CD4-positive, alpha-beta T cell treated with Interleukin-15 for 4 hours (primary cell): ENCODE results near the gene ARFRP1.
A peak's percentile ranks its signal among the peaks of the same experiment; 100 is the strongest.
"Not testable (repeated sequence)": the region's sequence is repeated elsewhere in the genome, so short reads cannot be mapped to it uniquely, and the experiment has no call there.

Source experiments
- DNase-seq: peaks from one replicate; pipeline ENCODE4 v3.0.0-alpha.2; 2020; ENCODE audit warnings: low spot score

Gene ARFRP1

DNA sequence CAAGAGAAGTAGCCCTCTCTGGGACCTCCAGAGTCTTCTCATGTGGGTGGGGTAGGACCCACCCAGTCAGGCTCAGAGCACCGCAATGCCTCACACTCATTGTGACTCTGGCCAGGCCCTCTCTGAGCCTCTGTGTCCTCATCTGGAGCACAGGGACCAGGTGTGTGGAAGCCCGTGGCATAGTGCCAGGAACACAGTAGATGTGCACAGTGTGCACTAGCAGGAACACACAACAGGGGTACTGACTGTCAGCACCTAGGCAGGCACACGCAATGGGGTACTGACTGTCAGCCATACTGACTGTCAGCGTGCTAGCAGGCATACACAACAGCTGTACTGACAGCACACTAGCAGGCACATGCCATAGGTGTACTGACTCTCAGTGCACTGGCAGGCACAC, 52.5 kb downstream of the ARFRP1 start:
- no peak for DNase-seq

DNA sequence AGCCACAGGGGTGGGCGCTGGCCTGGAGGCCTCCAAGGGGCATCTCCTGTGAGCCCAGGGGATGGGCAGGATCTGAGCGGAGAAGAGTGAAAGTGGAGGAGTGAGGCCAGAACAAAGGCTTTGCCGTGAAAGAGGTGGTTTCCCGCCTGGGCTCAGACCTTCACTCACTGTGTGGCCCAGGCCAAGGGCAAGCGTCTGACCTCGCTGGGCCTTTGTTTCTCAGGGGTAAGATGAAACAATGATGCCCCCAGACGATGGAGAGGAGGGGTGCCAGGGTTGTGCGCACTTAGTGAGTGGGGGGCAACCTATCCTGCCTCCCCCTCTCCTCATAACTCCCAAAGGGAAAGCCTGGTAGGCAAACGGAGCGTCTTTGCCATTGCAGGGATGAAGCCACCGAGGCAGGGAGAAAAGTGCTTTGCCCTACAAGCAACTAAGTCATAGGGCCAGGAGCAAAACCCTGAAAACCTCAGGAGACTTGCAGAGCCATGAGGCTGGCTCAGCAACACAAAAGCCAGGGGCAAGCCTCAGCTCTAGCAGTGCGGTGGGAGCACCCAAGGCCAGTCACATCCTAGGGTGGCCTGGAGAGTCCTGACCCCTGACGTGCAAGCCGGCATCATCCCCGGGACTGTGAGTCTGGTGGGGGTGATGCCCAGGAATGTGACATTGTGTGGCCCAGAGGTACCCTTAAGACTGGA, 53.7 kb downstream of the ARFRP1 start:
- no peak for DNase-seq

DNA sequence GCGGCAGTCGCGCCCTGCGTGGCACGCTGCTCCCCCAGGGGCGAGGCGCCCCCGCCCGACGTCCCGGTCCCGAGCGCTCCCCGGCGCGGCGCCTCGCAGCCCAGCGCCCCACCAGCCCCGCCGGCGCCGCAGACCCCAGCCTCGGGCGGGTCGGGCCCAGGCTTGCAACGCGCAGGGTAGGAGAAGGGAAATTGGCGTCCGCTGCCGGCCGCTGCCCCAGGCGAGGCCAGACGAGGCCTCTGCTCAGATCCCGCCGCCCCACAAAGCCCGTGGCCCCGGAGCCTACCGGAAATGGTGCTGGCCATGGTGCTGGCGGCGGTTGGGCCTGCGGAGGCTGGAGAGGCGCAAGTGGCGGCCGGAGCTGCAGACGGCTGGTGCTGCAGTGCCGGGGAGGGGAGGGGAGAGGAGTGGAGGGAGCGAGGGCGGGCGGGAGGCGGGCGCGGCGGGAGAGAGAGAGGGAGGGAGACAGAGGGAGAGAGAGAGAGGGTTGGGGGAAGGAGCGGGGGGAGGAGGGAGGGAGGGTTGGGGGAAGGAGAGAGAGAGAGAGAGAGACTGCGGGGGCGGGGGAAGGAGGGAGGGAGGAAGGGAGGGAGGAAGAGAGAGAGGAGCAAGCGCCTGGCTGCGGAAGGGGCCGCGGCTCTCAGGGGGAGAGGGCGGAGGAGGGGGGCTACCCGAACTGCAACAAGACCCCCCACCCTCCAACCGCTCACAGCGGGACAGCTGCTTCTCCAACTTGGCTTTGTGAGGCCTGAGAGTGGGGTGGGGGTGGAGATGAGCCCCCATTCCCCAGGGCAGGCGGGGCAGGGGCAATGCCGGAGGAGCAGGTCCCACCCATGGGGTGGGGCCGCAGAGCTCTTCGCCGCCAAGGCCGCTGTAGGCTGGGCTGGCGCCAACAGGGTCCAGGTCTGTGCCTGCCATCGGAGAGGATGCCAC, 54.5 kb downstream of the ARFRP1 start, which contains the start of gene STMN3:
Gene STMN3, minus strand, starts transcription at position 384 of the 933 bp plus-strand sequence. Its CDS starts 79 bp downstream, at position 305.
- peak; percentile 61 for DNase-seq

DNA sequence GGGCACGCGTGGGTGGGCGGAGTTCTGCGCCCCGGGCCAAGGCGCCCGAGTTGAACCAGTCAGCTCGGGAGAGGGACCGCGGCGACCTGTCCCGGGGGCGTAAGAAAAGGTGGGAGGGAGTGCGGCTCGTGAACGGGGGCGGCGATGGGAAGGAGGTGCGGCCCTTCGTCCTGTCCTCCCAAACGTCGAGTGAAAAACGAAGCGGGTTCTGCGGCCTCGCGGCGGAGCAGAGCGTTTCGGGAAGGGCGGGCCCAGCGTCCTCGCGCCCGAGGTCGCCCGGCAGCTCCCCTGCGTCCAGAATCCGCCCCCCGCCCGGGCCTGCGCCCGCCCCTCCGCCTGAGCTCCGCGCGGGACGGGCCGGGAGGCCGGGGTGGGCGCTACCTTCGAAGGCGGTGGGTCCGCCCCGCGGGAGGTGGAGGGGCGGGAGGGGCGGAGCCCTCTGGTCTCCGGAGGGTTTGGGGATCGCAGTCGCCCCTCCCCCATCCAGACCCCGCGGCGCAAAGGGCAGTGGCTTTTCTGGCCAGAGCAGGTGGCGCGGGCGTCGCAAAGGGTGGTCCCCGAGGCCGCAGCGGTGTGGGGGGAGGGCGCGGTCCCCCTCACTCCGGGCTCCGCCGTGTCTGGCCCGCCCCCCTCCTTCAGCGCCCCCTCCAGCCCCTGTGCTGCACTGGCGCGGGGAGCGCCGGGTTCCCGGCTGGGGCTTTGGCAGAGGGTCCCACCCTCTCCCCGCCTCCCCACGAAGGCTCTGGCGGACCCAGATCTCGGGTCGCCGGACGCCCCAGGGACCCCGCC, 55.4 kb downstream of the ARFRP1 start:
- DNase-seq, result peak; percentile 18

DNA sequence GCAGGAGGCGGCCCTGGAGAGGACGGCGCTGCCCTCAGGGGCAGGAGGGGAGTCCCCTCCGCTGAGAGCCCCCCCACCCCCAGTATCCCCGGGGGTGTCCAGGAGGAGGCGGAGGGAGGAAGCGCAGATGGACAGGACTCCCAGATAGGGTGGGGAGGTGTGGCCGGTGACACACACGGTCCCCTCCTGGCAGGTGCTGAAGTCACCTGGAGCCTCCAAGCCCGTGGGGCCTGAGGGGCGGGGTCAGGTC, 55.9 kb downstream of the ARFRP1 start:
- peak; percentile 30 for DNase-seq

DNA sequence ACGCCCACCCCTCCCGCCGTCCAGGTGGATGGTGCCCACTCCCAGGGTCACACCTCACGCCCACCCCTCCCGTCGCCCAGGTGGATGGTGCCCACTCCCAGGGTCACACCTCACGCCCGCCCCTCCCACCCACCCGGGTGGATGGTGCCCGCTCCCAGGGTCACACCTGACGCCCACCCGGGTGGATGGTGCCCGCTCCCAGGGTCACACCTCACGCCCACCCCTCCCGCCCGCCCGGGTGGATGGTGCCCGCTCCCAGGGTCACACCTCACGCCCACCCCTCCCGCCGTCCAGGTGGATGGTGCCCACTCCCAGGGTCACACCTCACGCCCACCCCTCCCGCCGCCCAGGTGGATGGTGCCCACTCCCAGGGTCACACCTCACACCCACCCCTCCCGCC, 57.3 kb downstream of the ARFRP1 start:
- DNase-seq, result not testable (repeated sequence)

DNA sequence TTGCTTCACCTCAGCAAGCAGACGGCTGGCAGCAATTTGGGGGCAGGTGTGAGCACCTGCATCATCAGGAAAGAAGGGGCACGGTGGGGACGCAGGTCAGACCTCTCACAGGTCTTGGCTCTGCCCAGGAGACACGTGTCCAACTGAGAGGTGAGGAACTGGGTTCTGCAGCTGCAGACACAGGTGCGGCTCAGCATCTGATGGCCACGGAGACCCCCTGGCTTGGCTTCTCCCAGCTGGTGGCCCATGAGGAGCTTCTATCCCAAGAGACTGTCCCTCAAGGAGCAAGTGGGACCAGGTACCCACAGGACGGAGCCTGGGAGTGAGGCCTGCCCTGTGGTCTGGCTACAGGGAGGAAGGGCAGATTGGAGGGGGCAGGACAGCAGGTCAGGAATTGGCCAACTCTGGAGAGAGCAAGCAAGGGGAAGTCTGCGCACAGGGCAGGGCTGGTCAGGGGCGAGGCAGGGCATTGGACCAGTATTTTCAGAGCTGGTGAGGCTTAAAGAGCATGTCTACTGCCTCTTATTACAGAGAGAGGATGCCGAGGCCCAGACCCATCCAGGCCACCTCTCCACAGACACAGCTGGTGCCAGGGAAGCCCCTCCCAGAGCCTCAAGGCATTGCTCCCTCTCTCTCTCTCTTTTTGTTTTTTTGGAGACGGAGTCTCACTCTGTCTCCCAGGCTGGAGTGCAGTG, 58.7 kb downstream of the ARFRP1 start:
- DNase-seq, result no peak
